Activated CD4-positive, alpha-beta T cell treated with anti-CD3 and anti-CD28 coated beads for 48 hours (primary cell): ENCODE data around the gene TDRKH.
"Not testable (repeated sequence)": the region's sequence is repeated elsewhere in the genome, so short reads cannot be mapped to it uniquely, and the experiment has no call there.

ENCODE experiments used
- DNase-seq: peaks from one replicate; pipeline ENCODE4 v3.0.0-alpha.2; 2020

The TDRKH gene

GRCh38 chr1:151801310-151801820 is 11.1 kb upstream of the TDRKH start:
- no peak for DNase-seq

DNA sequence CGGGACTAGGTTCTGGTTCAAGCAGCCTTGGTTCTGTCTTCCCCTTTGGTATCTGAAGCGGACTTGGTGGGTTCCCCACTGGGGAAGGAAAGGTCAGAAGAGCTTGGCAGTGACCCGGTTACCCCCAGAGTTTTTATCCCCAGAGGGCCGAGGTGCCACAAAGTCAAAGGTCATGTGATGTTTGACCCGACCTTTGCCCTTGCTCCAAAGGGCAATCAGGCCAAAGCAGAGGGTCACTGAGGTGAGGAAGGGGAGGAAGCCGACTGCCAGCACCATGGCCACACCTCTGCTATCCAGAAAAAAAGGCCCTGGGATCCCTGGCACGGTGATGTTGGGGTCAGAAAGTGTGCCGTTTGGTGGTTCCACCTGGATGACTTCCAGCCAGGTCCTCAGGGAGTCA is 10.5 kb upstream of the TDRKH start:
- DNase-seq = no peak

GRCh38 chr1:151799179-151800022 is 9.1 kb upstream of the TDRKH start:
- no peak for DNase-seq

DNA sequence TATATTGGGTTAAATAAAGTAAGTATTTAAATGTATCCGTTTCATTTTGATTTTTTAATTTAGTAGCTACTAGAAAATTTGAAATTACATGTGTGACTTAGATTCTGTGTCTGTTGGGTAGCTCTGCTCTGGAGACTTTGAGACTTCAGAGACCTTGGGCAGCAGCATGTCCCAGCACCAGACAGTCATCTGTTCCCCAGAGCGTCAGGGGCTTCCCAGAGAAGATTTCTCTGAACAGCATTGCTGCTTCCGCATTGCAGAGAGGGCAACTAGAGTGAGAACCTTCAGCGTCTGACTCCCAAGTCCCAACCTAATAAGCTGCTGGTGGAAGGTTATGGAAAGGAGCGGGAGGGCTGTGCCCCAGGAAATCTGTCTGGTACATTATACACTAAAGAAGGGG is 8.3 kb upstream of the TDRKH start:
- no peak for DNase-seq

DNA sequence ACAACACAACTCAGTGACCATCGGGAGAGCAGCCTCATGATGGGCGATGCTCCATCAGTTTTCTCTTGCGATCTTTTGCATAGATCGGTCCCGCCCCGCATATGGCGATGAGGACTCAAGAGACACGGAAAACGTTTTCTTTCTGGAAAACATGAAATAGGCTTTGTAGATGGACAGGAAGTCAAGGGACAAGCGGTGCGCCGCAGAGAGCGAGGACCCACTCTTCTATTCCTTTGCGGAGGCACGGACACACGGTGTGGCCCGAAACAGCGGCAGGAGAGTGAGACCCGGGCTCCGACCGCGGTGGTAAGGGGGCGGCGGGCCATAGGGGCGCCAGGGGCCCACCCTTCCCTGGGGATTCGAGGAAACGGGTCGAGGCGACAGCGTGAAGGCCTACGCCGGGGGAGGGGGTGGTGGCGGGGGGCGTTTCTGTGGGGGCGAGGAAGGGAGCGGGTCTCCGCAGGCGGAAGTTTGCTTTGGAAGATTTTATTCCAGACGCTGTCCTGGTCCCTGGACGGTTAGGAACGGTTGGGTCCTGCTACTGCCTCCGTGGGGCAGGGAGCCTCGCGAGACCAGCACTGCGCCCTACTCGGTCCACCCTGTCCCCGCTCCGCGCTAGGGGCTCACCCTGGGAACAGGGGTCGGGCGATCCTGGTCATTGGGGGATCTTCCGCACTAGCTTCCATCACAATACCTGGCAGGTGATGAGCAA is 796 bp upstream of the TDRKH start:
- DNase-seq = peak; percentile 19

DNA sequence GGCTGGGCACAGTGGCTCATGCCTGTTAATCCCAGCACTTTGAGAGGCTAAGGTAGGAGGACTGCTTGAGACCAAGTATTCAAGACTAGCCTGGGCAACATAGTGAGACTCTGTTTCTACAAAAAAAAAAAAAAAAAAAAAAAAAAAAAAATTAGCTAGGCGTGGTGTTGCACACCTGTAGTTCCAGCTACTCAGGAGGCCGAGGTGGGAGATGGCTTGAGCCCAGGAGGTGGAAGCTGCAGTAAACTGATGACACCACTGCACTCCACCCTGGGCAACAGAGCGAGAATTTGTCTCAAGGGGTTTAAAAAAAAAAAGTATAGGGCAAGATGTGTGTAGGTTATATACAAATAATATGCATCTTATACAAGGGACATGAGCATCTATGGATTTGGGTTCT is 2.6 kb downstream of the TDRKH start:
- no peak for DNase-seq

GRCh38 chr1:151783796-151784195 is 6.5 kb downstream of the TDRKH start:
- no peak for DNase-seq

GRCh38 chr1:151782741-151783140 is 7.6 kb downstream of the TDRKH start:
- DNase-seq = no peak

GRCh38 chr1:151782026-151782425 is 8.3 kb downstream of the TDRKH start:
- not testable (repeated sequence) for DNase-seq

DNA sequence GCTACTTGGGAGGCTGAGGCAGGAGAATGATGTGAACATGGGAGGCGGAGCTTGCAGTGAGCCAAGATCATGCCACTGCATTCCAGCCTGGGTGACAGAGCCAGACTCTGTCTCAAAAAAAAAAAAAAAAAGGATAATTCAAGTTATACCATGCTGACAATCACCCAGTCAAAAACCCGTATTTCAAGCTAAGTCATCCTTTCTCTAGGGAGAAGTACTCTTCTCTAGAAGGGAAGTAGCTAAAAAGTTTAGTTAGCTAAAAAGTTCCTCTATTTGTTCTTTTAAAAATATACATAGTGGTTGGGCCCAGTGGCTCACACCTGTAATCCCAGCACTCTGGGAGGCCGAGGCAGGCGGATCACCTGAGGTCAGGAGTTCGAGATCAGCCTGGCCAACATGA is 9.6 kb downstream of the TDRKH start:
- not testable (repeated sequence) for DNase-seq

DNA sequence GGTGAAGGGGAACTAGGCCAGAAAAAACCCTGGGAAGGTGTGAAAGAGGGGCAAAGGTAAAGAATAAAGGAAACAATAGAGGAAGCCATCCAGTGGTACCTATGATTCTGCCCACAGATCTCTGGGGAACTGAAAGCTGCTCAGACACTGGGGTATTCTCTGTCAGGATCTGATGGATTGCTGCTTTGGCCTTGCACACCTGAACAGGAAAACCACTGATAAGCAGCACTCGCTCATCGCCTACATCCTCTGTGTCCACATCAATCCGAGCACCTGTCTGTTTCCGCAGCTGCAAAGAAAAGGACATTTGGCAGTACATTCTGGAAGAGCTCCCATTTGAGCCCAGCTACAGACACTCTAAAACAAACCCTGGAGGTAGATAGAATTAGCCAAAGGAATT is 10.4 kb downstream of the TDRKH start:
- DNase-seq = no peak

DNA sequence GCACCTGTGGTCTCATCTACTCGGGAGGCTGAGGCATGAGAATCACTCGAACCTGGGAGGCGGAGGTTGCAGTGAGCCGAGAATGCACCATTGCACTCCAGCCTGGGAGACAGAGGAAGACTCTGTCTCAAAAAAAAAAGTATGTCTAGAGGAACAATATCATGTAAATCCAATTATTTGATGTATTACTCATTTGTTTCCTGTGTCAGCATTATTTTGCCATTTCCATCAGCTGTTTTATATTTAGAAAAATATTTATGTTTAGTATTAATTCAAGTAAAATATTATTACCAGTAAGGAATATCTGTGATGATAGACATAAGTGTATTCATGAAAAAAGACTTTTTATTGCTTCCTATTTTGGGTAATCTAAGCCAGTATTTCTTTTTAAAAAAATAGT is 13.0 kb downstream of the TDRKH start:
- no peak for DNase-seq

DNA sequence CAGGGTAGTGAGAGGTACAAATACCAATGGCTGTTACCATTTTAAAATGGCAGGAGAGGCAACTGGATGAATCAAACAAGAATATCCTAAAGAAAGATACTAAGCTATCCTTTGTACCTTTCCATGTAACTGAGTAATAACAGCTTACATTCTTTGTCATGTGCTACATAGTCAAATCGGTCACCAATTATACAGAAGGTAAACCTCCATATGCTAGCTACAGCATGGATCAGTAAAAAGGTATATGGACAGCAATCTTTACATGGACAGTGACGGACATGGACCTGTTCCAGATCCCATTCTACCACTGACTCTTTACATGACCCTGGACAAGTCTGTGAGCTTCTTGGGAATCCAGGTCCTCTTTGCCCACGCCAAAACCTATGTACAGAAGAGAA is 13.6 kb downstream of the TDRKH start:
- DNase-seq = no peak

- DNase-seq = no peak
Measured at GRCh38 chr1:151775894-151776664, 14.2 kb downstream of the TDRKH start.

DNA sequence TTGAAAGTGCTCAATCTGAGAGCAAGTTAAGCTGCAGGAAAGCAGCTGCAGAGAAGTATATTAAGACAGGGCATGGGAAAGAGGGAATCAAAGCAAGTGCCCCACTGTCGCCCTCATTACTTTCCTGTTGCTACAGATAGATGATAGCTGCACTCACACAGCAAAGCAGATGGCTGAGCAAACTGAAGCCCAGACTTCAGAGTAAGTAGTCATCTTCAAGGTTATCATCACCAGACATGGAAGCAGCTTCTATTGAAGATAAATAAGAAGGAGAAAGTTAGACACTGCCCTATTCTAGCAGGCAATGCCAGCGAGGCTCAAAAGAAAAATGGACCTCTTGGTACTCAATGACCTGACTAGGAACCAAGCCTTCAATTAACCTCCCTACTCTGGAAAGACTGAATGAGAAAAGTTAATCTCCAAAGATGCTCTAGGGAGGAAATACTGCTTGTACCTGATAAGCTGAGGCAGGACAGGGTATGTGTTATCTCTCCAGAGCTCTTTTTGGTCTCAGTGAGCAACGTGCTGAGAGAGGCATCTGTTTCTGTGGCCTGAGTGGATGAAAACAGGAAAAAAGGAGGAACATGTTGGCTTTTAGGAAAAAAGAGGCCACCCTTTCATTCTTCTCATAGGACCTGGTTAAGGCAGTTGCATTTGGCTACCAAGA is 15.9 kb downstream of the TDRKH start:
- no peak for DNase-seq

DNA sequence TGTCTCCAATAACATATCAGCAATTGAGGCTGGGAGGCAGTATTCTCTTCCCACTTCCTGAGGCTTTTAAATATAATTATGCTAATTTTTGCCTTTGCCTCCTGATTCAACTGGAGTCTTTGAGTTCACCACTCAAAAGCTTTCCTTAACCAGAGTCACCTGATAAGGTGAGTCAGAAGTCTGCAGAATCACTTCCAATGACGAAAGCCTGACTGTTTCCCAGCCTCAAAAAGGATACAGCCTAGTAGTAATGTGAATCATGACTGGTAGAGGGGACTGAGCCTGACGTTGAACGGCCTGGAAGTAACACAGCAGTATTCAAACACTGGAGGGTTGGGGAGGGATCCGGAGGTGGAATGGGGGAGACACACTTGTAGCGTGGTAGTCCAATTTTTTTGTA is 16.6 kb downstream of the TDRKH start:
- no peak for DNase-seq

- DNase-seq = not testable (repeated sequence)
Measured at GRCh38 chr1:151769270-151769669, 21.0 kb downstream of the TDRKH start.

DNA sequence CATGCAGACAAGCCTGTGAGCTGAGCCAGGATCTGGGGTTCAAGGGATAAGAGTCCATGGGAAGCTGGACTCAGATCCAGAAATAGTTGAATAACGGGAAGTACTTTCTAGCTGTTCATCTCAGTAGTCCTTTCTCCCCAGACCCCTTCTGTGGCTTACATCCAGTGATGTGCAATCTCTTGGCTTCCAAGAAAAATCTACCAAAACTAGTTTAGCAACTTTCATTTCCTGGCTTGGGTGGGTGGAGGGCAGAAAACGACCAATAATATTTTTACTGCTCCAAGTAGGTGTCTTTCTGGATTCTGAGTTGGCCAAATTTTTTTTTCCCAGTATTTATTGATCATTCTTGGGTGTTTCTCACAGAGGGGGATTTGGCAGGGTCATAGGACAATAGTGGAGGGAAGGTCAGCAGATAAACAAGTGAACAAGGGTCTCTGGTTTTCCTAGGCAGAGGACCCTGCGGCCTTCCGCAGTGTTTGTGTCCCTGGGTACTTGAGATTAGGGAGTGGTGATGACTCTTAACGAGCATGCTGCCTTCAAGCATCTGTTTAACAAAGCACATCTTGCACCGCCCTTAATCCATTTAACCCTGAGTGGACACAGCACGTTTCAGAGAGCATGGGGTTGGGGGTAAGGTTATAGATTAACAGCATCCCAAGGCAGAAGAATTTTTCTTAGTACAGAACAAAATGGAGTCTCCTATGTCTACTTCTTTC is 21.8 kb downstream of the TDRKH start:
- not testable (repeated sequence) for DNase-seq

DNA sequence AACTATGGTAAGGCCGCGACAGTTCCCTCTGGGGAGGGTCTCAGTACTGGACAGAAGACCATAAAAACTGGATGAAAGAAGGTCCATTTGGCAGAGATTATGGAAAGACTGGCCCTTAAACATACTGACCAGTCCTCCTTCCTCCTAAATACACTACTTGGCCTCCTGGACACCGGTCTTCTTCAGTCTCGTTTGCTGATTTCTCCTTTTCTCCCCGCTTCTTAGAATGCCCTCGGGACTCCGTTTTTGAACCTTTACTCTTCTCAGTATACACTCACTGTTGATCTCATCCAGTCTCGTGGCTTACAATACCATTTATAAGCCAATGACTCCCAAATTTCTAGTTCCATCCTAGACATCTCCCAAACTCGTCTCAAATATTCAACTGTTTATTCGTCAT is 26.3 kb downstream of the TDRKH start:
- DNase-seq = no peak

GRCh38 chr1:151762941-151763921 is 27.1 kb downstream of the TDRKH start, which contains the start of gene MRPL9:
MRPL9 (minus strand) TSS chr1:151763496; CDS start chr1:151763479, 17 bp downstream.
- peak; percentile 92 for DNase-seq
